NCI-H748 (cell line): ENCODE results near the gene MRPL51.
A peak's percentile ranks its signal among the peaks of the same experiment; 100 is the strongest.

Source experiments
- DNase-seq: peaks from one replicate; lab custom pipeline; 2025; ENCODE audit not compliant: unreplicated experiment; lab: John Stamatoyannopoulos, UW

The MRPL51 gene

DNA sequence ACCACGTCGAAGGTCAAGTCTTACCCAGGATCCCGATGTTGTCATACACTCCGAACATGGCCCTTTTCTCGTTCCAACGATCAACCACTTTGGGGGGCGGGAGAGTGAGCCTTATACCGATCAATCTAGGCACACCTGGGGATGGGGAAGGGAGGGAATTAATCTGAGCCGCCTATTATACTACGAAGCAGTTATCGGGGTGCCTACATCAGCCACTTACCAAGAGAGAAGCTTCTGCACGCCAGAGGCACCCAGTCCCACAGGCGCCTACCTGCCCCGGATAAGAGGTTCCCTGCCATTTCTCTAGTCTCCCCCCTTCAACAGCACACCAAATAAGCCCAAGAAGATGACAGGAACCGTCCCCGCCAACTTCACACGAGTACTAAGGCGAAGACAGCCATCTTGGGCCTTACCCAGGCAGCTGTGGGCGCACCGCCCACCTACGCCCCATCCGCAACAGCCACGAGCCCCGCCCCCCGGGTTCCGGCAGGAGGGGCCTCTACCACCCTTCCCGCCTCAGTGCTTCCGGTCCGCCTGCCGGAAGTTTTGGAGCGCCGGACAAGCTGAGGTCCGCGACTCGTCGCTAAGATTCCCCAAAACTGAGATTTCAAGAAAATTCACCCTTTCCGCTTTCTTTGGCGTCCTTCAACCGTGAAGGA lies at the start of gene MRPL51:
TSS of gene MRPL51 (minus strand) at position 425 of the 659 bp plus-strand sequence. CDS start at position 299, 126 bp downstream.
- peak; percentile 92 for DNase-seq

DNA sequence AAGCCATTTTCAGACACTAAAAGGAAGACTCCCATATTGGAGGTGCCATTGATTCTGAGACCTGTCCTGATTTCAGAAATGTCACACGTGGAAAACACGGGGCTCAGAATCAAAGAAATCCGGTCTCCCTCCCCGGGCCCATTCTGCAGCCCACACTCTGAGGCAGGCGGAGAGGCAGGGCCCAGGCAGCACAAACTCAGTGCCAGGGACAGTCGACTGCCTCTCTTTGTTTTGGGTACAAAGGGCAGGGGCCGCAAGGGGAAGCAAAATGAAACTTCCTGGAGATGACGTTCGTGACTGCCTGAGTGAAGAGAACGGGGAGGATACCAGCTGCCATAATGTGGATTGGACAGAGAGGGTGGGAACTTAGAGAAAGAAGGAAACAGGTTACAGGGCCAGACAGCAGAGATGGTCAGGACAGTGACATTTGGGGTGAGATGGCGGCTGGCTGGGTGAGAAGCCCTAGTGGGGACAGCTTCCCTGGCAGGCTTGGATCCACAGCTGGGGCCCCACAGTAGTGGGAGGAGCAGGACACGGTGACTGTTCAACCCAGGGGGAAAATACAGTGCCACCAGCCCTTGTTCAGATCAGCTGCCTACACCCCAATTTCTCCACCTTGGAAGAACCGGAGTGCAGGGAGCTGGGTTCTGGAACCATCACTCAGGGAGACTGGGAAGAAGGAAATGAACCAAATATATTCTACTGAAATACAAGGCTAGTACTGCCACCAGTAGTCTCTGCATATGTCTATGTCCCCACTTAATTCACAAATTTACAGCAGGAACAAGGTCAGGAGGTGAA lies 49.3 kb upstream of the MRPL51 start:
- no peak for DNase-seq

GRCh38 chr12:6541371-6542165 lies 48.5 kb upstream of the MRPL51 start:
- no peak for DNase-seq

DNA sequence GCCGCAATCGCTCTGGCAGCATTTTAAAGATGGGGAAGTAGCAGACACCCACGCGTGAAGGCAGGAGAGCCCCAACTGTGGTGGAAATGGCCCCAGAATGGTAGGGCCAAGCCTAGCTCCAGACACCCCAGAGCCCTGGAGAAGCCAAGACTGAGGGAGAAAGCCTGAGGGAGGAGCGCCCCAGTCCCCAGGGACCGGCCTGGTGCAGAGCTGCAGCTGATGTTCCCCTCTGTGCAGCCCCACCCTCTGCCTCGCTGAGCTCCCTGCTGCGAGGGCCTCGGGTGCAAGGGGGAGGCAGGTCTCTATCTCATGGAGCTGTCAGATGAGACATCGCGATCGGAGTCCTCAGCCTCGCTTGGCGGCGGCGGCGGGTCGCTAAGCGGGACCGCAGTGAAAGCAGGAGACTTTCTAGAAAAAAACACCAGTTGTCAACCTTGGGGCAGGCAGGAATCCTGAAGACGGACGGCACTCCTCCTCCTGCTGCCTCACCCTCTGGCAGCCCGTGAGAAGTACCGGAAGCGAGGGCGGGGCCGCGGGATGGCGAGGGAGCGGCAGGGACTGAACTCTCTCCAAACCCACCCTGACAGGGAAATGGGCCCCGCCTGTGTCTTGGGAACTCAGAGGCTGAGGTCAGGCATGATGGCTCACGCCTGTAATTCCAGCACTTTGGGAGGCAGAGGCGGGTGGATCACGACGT lies 47.3 kb upstream of the MRPL51 start:
- peak; percentile 62 for DNase-seq

DNA sequence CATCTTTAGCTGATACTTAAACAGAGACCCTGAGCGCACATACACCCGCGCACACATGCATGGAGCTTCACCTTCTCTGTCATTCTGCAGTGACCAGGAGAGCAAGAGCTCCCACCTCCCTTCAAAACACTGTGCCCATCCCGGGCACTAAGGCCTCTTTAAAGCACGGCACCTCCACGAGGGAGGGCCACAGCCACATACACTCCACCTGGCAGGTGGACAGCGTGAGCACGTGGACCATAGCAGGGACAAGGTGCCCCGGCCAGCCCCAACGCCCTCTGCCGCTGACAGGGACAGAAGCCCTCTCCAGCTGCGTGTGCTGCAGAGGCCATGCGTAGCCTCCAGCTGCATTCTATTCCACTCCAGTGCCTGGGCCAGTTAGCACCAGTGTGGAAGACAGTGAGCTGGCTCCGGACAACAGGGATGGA lies 46.7 kb upstream of the MRPL51 start:
- DNase-seq = no peak

- no peak for DNase-seq
Measured at GRCh38 chr12:6539314-6539682, 46.2 kb upstream of the MRPL51 start.

DNA sequence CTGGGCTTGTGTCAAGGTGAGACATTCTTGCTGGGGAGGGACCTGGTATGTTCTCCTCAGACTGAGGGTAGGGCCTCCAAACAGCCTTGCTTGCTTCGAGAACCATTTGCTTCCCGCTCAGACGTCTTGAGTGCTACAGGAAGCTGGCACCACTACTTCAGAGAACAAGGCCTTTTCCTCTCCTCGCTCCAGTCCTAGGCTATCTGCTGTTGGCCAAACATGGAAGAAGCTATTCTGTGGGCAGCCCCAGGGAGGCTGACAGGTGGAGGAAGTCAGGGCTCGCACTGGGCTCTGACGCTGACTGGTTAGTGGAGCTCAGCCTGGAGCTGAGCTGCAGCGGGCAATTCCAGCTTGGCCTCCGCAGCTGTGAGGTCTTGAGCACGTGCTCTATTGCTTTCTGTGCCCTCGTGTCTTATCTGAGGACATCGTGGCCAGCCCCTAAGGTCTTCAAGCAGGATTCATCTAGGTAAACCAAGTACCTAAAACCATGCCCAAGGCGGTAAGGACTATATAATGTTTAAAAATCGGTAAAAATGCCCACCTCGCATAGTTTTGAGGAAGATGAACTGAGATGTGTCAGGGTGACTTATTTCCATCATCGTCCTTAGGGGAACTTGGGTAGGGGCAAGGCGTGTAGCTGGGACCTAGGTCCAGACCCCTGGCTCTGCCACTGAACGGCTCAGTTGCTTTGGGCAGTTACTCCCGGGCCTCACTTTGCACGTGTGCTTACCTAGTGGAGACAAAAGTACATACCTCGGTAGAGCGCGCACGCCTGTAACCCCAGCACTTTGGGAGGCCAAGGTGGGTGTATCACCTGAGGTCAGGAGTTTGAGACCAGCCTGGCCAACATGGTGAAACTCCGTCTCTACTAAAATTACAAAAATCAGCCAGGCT lies 45.6 kb upstream of the MRPL51 start:
- DNase-seq = no peak

DNA sequence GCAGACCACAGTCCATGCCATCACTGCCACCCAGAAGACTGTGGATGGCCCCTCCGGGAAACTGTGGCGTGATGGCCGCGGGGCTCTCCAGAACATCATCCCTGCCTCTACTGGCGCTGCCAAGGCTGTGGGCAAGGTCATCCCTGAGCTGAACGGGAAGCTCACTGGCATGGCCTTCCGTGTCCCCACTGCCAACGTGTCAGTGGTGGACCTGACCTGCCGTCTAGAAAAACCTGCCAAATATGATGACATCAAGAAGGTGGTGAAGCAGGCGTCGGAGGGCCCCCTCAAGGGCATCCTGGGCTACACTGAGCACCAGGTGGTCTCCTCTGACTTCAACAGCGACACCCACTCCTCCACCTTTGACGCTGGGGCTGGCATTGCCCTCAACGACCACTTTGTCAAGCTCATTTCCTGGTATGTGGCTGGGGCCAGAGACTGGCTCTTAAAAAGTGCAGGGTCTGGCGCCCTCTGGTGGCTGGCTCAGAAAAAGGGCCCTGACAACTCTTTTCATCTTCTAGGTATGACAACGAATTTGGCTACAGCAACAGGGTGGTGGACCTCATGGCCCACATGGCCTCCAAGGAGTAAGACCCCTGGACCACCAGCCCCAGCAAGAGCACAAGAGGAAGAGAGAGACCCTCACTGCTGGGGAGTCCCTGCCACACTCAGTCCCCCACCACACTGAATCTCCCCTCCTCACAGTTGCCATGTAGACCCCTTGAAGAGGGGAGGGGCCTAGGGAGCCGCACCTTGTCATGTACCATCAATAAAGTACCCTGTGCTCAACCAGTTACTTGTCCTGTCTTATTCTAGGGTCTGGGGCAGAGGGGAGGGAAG lies 44.7 kb upstream of the MRPL51 start:
- DNase-seq = peak; percentile 63

GRCh38 chr12:6536894-6537579 lies 44.0 kb upstream of the MRPL51 start:
- no peak for DNase-seq

DNA sequence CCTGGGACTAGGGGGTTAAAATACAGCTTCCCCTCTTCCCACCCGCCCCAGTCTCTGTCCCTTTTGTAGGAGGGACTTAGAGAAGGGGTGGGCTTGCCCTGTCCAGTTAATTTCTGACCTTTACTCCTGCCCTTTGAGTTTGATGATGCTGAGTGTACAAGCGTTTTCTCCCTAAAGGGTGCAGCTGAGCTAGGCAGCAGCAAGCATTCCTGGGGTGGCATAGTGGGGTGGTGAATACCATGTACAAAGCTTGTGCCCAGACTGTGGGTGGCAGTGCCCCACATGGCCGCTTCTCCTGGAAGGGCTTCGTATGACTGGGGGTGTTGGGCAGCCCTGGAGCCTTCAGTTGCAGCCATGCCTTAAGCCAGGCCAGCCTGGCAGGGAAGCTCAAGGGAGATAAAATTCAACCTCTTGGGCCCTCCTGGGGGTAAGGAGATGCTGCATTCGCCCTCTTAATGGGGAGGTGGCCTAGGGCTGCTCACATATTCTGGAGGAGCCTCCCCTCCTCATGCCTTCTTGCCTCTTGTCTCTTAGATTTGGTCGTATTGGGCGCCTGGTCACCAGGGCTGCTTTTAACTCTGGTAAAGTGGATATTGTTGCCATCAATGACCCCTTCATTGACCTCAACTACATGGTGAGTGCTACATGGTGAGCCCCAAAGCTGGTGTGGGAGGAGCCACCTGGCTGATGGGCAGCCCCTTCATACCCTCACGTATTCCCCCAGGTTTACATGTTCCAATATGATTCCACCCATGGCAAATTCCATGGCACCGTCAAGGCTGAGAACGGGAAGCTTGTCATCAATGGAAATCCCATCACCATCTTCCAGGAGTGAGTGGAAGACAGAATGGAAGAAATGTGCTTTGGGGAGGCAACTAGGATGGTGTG lies 43.1 kb upstream of the MRPL51 start:
- DNase-seq = no peak

- DNase-seq = no peak
Measured at GRCh38 chr12:6535697-6535946, 42.6 kb upstream of the MRPL51 start.

GRCh38 chr12:6534945-6535696 lies 42.1 kb upstream of the MRPL51 start:
- DNase-seq = peak; percentile 70

DNA sequence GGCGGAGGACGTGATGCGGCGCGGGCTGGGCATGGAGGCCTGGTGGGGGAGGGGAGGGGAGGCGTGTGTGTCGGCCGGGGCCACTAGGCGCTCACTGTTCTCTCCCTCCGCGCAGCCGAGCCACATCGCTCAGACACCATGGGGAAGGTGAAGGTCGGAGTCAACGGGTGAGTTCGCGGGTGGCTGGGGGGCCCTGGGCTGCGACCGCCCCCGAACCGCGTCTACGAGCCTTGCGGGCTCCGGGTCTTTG lies 41.6 kb upstream of the MRPL51 start:
- no peak for DNase-seq

- peak; percentile 96 for DNase-seq
Measured at GRCh38 chr12:6533923-6534694, 41.0 kb upstream of the MRPL51 start, which contains the start of gene GAPDH. TSS of gene GAPDH (plus strand) at chr12:6534517. CDS start at chr12:6534833, 316 bp downstream.

DNA sequence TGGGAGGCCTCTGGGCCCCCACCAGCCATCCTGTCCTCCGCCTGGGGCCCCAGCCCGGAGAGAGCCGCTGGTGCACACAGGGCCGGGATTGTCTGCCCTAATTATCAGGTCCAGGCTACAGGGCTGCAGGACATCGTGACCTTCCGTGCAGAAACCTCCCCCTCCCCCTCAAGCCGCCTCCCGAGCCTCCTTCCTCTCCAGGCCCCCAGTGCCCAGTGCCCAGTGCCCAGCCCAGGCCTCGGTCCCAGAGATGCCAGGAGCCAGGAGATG lies 40.5 kb upstream of the MRPL51 start:
- DNase-seq = no peak

DNA sequence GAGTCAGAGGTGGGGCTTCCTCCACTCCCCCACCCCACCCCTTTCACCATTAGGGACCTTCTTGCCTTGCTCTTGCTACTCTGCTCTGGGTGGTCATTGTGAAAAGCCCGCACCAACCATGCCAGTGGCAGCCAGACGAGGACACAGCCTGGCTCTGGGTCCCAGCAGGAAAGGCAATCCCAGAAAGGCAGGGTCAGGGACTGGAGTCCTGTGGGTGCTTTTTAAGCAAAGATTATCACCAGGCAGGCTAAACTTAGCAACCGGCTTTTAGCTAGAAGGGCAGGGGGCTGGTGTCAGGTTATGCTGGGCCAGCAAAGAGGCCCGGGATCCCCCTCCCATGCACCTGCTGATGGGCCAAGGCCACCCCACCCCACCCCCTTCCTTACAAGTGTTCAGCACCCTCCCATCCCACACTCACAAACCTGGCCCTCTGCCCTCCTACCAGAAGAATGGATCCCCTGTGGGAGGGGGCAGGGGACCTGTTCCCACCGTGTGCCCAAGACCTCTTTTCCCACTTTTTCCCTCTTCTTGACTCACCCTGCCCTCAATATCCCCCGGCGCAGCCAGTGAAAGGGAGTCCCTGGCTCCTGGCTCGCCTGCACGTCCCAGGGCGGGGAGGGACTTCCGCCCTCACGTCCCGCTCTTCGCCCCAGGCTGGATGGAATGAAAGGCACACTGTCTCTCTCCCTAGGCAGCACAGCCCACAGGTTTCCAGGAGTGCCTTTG lies 40.0 kb upstream of the MRPL51 start:
- DNase-seq = peak; percentile 69
